Osteocyte (in vitro differentiated cells): ENCODE measurements around the gene GNAQ. TPM values are rescaled to one million over a fixed set of nuclear protein-coding genes. Genes with fewer than 3 reads are reported as not detected.

Source experiments
- DNase-seq: peaks from one replicate; pipeline ENCODE4 v3.0.0; 2021; ENCODE audit warnings: mixed read lengths; ENCODE audit not compliant: unreplicated experiment; ENCODE audit errors: extremely low spot score
- H3K27ac Mint-ChIP-seq: one replicate; pipeline ENCODE4 v1.8.0; 2021; ENCODE audit warnings: mild to moderate bottlenecking, mixed read lengths; ENCODE audit not compliant: unreplicated experiment
- H3K27me3 Mint-ChIP-seq: one replicate; pipeline ENCODE4 v1.8.0; 2021; ENCODE audit warnings: mixed read lengths; ENCODE audit not compliant: unreplicated experiment
- H3K36me3 Mint-ChIP-seq: one replicate; pipeline ENCODE4 v1.8.0; 2021; ENCODE audit warnings: mixed read lengths; ENCODE audit not compliant: unreplicated experiment
- H3K4me1 Mint-ChIP-seq: one replicate; pipeline ENCODE4 v1.8.0; 2021; ENCODE audit warnings: mixed read lengths; ENCODE audit not compliant: unreplicated experiment
- H3K4me3 Mint-ChIP-seq: one replicate; pipeline ENCODE4 v1.8.0; 2021; ENCODE audit warnings: mild to moderate bottlenecking, moderate library complexity, mixed read lengths; ENCODE audit not compliant: unreplicated experiment
- H3K9me3 Mint-ChIP-seq: one replicate; pipeline ENCODE4 v1.8.0; 2021; ENCODE audit warnings: mixed read lengths; ENCODE audit not compliant: unreplicated experiment
- CTCF ChIP-seq: fragments of 200-600 bp; sonication (generic); IDR thresholded peaks from 2 replicates; pipeline ENCODE4 v1.5.0; 2021; ENCODE audit warnings: antibody characterized with exemption, mild to moderate bottlenecking, moderate library complexity
- total RNA-seq: library from RNA; stranded (reverse); gene quantifications from 2 replicates; pipeline ENCODE4 v1.2.1, GENCODE V29; 2021

GNAQ gene
- total RNA-seq, 1 donor from 2014 or later, result 65.9 TPM

DNA sequence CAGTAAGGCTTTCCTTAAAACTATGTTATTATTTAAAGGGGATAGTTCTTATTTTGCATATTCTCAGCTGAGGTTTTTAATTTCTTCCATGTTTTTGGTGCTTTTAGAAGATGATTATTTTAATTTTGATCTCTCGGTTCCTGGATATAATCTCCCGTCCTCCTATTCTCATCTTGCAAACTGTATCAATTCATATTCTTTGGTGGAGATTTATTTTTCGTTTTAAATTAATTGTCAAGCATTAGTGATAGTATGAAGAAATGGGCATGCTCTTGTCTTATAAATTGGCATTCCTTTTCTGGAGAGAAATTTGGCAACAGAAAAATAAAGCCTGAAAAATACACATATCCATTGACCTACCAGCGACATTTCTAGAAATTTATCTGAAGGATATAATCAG, 15.5 kb upstream of the GNAQ start:
- H3K9me3 Mint-ChIP-seq, result no peaks in the 10 kb centered on the region
- no peak for DNase-seq
- no peak overlapping the region for H3K4me3 Mint-ChIP-seq
- no peaks in the 10 kb centered on the region for H3K36me3 Mint-ChIP-seq
- no peak for TF ChIP-seq CTCF
- no peak overlapping the region for H3K27ac Mint-ChIP-seq
- H3K4me1 Mint-ChIP-seq, result no peaks in the 10 kb centered on the region
- H3K27me3 Mint-ChIP-seq, result peaks cover 25% of the 10 kb centered on the region

GRCh38 chr9:78046112-78046511, 14.5 kb upstream of the GNAQ start:
- no peaks in the 10 kb centered on the region for H3K4me1 Mint-ChIP-seq
- no peaks in the 10 kb centered on the region for H3K36me3 Mint-ChIP-seq
- H3K27ac Mint-ChIP-seq, result no peak overlapping the region
- DNase-seq, result no peak
- no peak overlapping the region for H3K4me3 Mint-ChIP-seq
- no peak for TF ChIP-seq CTCF
- no peaks in the 10 kb centered on the region for H3K9me3 Mint-ChIP-seq
- peaks cover 25% of the 10 kb centered on the region for H3K27me3 Mint-ChIP-seq

DNA sequence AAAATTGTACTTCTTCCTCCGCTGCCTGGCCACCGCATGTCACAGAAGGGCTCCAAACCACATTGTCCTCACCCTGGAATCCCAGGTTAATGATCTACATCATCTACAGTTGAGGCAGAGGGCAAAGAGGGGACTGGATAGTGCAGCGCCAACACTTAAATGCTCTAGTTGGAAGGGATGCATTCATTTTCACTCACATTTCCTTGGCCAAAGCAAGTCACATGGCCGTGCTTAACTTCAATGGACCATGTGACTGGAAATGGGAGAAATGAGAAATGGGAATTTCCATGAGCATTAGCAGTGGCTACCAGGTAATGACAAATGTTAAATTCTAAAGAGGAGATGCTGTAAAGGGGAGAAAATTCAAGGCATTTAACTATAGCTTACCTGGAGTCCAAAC, 13.3 kb upstream of the GNAQ start:
- Mint-ChIP-seq H3K4me3 (no peak overlapping the region), H3K36me3 (no peaks in the 10 kb centered on the region), H3K27me3 (peaks cover 25% of the 10 kb centered on the region), H3K9me3 (no peaks in the 10 kb centered on the region), H3K27ac (no peak overlapping the region), H3K4me1 (no peaks in the 10 kb centered on the region)
- TF ChIP-seq CTCF, result no peak
- DNase-seq, result no peak

GRCh38 chr9:78044189-78044588, 12.6 kb upstream of the GNAQ start:
- Mint-ChIP-seq H3K27me3 (peaks cover 18% of the 10 kb centered on the region), H3K9me3 (no peaks in the 10 kb centered on the region), H3K4me1 (no peaks in the 10 kb centered on the region), H3K27ac (no peak overlapping the region), H3K4me3 (no peak overlapping the region), H3K36me3 (no peaks in the 10 kb centered on the region)
- DNase-seq, result no peak
- no peak for TF ChIP-seq CTCF

- peaks cover 8% of the 10 kb centered on the region for H3K27me3 Mint-ChIP-seq
- H3K36me3 Mint-ChIP-seq, result no peaks in the 10 kb centered on the region
- H3K27ac Mint-ChIP-seq, result no peak overlapping the region
- H3K9me3 Mint-ChIP-seq, result no peaks in the 10 kb centered on the region
- peaks cover 2% of the 10 kb centered on the region for H3K4me1 Mint-ChIP-seq
- no peak for DNase-seq
- no peak for TF ChIP-seq CTCF
- H3K4me3 Mint-ChIP-seq, result no peak overlapping the region
Measured at GRCh38 chr9:78041971-78042370, 10.4 kb upstream of the GNAQ start.
